GM04504 (cell line): Measurements from ENCODE around the gene USP54.
"Not testable (repeated sequence)": the region's sequence is repeated elsewhere in the genome, so short reads cannot be mapped to it uniquely, and the experiment has no call there.

Experiments used
- DNase-seq: peaks from one replicate; pipeline ENCODE4 v3.0.0-alpha.2; 2012; ENCODE audit warnings: low read depth

The USP54 gene, protein sequence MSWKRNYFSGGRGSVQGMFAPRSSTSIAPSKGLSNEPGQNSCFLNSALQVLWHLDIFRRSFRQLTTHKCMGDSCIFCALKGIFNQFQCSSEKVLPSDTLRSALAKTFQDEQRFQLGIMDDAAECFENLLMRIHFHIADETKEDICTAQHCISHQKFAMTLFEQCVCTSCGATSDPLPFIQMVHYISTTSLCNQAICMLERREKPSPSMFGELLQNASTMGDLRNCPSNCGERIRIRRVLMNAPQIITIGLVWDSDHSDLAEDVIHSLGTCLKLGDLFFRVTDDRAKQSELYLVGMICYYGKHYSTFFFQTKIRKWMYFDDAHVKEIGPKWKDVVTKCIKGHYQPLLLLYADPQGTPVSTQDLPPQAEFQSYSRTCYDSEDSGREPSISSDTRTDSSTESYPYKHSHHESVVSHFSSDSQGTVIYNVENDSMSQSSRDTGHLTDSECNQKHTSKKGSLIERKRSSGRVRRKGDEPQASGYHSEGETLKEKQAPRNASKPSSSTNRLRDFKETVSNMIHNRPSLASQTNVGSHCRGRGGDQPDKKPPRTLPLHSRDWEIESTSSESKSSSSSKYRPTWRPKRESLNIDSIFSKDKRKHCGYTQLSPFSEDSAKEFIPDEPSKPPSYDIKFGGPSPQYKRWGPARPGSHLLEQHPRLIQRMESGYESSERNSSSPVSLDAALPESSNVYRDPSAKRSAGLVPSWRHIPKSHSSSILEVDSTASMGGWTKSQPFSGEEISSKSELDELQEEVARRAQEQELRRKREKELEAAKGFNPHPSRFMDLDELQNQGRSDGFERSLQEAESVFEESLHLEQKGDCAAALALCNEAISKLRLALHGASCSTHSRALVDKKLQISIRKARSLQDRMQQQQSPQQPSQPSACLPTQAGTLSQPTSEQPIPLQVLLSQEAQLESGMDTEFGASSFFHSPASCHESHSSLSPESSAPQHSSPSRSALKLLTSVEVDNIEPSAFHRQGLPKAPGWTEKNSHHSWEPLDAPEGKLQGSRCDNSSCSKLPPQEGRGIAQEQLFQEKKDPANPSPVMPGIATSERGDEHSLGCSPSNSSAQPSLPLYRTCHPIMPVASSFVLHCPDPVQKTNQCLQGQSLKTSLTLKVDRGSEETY (N-terminal part only)

DNA sequence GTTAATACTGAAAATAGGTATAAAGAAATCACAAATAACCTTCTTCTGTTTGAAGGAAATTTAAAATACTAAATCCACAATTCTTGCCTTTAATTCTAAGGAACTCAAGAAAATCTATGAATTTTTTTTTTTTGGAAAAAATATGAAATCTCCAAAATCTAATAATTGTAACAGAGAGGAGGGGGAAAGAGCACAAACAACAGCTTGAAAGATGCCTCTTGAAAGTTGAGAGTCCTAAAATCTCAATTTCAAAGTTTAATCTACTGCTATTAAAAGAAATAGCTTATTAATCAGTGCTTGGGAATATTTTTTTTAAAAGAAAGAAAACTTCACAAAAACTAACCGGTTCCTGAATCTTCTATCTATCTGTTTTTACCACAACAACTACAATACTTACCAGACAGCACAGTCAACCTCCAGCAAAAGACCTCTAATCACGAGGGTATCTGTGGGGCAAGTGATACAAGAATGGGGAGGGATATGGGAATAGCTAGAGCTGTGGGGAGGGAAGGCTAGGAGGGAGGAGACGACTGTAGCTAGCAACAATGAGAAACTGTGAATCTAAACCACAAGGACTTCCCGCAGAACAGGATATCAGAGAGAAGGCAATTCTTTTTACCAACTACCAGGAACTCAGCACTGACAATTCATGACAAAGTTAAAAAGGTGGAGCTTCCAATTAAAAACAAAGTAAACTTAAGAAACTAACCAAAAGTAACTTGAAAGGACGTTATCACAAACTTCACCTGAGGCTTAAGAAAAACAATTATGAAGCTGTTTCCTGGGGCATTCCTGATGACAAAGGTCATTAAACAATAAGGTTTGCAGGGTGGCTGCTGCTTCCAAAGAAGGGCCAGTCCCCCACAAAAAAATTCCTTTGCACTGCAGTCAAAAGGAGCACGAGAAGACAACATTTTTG lies at the start of gene USP54:
Gene USP54, minus strand, starts transcription at position 462 of the 919 bp plus-strand sequence. CDS start 15,684 bp downstream, outside the sequence.
- DNase-seq = no peak

DNA sequence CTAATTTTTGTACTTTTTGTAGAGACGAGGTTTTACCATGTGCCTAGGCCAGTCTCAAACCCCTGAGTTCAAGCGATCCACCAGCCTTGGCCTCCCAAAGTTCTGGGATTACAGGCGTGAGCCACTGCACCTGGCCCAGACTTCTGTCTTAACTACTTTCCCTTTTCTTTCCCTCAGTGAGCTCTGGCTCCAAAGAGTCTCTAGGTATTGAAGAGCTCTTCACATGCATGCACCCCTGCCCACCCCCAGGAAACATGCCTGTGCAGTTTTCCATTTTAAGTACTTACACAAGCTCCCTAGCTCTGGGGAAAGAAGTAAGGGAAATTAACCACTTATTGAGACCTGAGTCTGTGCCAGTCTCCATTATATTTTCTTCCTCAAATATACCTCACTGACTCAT lies 48.1 kb upstream of the USP54 start:
- no peak for DNase-seq

GRCh38 chr10:73635781-73636180 lies 44.6 kb upstream of the USP54 start:
- no peak for DNase-seq

- no peak for DNase-seq
Measured at GRCh38 chr10:73634421-73634820, 43.3 kb upstream of the USP54 start.

GRCh38 chr10:73629165-73629564 lies 38.0 kb upstream of the USP54 start:
- no peak for DNase-seq

DNA sequence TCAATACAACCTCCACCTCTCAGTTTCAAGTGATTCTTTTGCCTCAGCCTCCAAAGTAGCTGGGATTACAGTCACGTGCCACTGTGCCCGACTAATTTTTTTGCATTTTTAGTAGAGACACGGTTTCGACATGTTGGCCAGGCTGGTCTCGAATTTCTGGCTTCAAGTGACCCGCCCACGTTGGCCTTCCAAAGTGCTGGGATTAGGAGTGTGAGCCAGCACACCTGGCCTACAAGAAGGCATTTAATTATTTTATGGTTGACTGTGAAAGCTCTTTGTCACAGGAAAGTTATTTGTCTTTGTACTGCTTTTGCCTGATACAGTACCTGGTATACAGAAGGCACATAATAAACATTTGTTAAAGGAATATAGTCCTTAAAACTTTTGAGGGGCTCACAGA lies 37.3 kb upstream of the USP54 start:
- no peak for DNase-seq

- DNase-seq = no peak
Measured at GRCh38 chr10:73627300-73627699, 36.2 kb upstream of the USP54 start.

DNA sequence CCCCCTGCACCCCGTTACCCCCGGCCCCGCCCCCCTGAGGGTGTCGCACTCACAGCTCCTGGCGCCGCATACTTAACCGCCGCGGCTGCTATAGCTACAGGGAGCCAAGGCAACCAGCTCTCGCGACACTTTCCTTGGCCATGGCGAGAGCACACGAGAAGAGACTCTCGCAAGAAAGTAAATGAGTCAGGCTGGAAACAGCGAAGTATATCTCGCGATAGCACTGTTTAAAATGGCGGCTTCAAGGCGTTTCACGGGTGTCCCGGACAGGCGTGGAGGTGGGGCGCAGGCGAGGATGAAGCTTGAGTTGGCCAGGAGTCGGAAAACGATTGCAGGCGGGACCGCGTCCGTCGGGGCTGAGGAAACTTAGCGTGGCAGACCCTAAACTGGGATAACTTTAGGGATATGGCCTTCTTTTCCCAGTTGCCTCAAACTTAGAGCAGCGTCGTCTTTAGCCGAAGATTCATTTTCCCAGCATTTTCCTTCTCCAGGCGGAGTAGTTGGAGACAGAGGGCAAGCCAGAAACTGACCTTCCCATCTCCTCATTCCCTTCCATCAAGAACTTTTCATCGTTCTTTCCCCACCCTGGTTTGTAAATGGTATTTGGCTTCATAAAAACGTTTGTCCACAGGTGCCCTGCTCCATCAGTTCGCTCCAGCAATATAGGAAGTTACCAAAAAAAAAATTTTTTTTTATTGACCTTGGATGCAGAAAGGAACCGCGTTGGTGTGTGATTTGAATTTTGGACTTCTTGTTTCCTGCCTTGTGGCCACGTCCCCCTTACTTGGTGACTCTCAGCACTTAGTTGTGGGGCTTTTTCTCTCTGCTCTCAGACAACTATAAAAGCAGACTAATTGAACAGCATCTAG lies 35.0 kb upstream of the USP54 start:
- peak; percentile 95 for DNase-seq

- DNase-seq = no peak
Measured at GRCh38 chr10:73625004-73625883, 34.1 kb upstream of the USP54 start.

DNA sequence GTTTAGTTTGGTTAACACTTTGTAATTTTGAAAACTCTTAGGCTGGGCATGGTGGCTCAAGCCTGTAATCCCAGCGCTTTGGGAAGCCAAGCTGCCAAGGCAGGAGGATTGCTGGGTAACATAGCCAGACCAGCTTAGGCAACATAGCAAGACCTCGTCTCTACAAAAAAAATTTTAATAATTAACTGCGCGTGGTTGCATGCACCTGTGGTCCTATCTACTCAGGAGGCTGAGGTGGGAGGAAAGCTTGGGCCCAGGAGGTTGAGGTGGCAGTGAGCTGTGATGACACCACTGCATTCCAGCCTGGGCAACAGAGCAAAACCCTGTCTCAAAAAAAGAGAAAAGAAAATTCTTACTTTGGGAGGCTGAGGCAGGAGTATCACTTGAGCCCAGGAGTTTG lies 31.9 kb upstream of the USP54 start:
- no peak for DNase-seq

DNA sequence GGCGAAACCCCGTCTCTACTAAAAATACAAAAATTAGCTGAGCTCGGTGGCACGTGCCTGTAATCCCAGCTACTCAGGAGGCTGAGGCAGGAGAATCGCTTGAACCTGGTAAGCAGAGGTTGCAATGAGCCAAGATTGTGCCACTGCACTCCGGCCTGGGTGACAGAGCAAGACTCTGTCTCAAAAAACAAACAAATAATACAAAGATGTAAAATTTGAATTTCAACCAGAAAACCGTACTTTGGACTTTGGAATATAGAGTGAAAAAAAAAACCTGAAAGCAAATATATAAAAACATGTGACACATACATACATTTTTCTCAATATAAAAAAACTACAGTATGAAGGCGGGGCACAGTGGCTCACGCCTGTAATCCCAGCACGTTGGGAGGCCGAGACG lies 29.8 kb upstream of the USP54 start:
- not testable (repeated sequence) for DNase-seq

DNA sequence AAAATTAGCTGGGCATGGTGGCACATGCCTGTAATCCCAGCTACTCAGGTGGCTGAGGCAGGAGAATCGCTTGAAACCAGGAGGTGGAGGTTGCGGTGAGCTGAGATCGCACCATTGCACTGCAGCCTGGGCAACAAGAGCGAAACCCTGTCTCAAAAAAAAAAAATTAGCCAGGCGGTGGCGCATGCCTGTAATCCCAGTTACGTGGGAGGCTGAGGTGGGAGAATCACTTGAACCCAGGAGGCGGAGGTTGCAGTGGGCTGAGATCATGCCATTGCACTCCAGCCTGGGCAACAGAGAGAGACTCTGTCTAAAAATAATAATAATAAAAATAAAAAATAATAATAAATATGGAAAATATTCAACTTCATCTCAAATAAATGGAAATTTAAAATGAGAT lies 26.0 kb upstream of the USP54 start:
- not testable (repeated sequence) for DNase-seq

GRCh38 chr10:73614720-73615119 lies 23.6 kb upstream of the USP54 start:
- DNase-seq = no peak

DNA sequence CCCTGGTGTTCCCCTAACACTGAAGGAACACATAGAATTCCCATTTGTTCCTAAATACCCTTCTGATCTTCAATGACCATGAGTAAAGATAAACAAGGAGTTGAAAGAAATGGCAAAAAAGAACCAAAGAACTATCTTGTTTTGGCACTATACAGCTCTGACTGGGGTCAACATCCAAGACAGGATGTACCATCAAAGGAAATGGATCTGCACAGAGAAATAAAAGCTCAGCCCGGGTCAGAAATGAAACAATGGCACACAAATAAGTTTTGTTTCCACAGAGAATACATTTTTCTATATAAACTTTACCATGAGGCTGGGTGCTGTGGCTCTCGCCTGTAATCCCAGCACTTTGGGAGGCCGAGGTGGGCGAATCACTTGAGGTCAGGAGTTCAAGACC lies 18.0 kb upstream of the USP54 start:
- no peak for DNase-seq

DNA sequence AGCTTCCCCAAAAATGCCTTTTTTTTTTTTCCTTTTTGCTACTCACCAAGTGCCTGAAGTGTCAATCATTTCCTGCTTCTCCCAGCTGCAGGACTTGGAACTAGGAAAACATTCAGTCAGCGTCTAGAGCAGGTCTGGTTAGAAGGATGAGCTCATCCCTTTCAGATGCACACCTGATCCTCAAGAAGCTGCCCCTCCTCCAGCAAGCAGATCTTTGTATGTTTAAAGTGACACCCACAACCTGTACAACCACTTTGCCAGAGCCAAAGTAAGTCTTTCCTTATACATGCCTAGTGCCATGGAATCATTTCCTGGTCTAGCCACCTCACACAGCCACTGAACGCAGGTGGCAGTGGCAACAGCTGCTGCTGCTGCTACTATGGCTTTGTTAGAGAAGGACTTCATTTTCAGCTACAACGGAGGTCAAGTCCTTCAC lies 10.4 kb upstream of the USP54 start:
- no peak for DNase-seq

GRCh38 chr10:73597346-73597745 lies 6.2 kb upstream of the USP54 start:
- no peak for DNase-seq

DNA sequence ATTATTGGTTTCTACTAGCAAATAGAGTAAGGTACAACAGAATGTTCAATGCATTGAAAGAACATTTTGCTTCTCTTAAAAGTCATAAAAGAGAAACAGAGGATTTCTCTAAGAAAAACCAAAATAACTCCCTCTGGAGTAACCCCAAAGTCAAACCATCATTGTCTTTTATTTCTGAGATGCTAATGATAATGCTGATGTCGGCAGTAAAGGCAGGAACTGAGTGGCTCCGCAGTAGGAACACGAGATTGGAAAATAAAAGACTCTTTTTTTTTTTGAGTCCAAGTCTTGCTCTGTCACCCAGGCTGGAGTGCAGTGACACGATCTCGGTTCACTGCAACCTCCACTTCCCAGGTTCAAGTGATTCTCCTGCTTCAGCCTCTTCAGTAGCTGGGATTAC lies 2.7 kb upstream of the USP54 start:
- DNase-seq = no peak

DNA sequence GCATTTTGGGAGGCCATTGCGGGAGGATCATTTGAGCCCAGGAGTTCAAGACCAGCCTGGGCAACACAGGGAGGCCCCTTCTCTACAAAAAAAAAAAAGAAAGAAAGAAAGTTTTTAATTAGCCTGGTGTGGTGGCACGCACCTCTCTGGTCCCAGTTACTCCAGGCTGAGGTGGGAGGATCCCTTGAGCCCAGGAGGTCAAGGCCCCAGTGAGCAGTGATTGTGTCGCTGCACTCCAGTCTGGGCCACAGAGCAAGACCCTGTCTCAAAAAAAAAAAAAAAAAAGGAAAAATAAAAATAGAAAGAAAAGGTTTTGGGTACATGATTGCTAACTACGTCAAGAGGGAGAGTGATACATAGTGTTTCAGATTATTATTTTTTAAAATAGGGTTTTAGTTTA lies 2.0 kb upstream of the USP54 start:
- DNase-seq = no peak

GRCh38 chr10:73591935-73592699 lies 975 bp upstream of the USP54 start:
- DNase-seq = no peak
